Activated CD8-positive, alpha-beta memory T cell treated with anti-CD3 and anti-CD28 coated beads for 36 hours (primary cell): Measurements from ENCODE around the gene CERS6. TPM values are rescaled to one million over a fixed set of nuclear protein-coding genes. Genes with fewer than 3 reads are reported as not detected.

Experiments used
- CTCF ChIA-PET: fragments of 350-600 bp; sonication (Branson Sonifier 250); formaldehyde crosslinking; loops from one replicate; lab custom pipeline; 2021; ENCODE audit warnings: antibody characterized with exemption; lab: Charles Lee
- POLR2A ChIA-PET: fragments of 350-600 bp; sonication (Branson Sonifier 250); formaldehyde crosslinking; loops from one replicate; lab custom pipeline; 2021; ENCODE audit warnings: antibody characterized with exemption; lab: Charles Lee
- total RNA-seq, 2 experiments: library from RNA; stranded (reverse); gene quantifications; one replicate each; pipeline ENCODE4 v1.2.3, GENCODE V29; 2021

CERS6 gene
- total RNA-seq, 2 experiments from 2014 or later = 9.4 to 9.5 TPM

DNA sequence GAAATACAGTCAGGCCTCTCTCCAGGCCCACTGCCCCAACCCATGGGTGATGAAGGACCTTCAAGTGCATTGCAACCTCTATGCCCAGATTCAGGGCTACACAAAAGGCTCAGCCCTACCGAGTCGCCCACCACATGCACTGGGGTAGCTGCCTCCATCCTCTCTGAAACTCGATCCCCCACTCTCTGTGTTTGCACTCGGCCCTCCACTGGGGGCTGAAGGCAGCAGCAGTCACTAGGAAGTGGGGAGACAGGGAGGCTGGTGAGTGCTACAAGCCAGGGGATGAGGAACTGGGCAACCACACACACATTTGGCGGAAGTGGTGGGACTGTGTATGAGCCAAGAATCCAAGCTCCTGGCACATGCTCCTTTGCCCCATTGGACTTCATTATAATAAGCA, 94.6 kb downstream of the CERS6 start:
- POLR2A ChIA-PET = no interaction called here
- CTCF ChIA-PET = no interaction called here

DNA sequence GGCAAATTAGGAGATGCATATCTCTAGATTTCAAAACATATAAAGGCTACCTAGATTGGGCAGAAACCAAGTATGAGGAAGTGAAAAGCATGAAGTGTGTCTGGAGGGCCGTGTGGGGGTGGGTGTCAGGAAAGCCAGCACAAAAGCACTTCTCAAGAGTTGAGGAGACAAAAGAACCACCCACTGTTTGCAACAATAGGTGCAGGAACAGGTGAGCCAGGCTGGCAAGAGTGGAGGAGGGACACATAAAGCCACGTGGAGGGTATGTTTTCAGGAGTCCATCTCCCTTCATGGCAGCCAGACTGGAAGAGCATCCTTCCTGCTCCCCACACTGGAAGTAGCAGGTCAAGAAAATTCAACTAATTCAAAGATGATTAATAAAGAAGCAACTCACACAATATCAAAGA, 96.4 kb downstream of the CERS6 start:
- CTCF ChIA-PET = no interaction called here
- POLR2A ChIA-PET = no interaction called here

DNA sequence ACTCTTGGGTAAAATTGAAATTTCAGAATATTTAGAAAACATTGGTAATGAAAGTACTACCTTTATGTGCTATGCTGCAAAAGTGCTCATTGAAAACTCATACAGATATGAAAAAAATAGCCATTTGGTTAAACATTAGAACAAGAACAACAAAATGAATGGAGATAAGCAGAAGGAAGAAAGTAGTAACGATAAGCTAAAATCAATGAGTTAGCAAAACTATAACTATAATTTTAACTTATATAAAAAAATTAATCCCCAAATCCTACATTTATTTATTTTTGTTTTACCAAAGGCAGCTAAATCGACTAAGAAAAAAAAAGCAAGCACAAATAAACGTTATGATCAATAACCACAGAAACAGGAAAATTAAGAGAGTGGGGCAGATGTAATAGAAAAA, 99.2 kb downstream of the CERS6 start:
- ChIA-PET POLR2A (no interaction called here), CTCF (no interaction called here)

DNA sequence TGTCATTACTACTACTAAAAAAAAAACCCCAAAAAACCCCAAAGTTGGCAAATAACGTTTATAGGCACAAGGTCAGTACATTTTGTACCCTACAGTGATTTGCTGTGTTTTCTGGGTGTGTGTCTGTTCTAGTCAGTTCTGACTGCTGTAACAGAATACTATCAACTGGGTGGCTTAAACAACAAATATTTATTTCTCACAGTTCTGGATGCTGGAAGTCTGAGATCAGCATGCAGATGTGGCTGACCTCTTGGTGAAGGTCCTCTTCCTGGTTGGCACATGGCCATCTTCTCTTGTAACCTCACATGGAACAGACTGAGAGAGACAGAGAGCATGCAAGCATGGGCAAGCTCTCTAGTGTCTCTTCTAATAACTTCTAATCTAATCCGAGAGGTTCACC, 103.1 kb downstream of the CERS6 start:
- CTCF ChIA-PET = no interaction called here

DNA sequence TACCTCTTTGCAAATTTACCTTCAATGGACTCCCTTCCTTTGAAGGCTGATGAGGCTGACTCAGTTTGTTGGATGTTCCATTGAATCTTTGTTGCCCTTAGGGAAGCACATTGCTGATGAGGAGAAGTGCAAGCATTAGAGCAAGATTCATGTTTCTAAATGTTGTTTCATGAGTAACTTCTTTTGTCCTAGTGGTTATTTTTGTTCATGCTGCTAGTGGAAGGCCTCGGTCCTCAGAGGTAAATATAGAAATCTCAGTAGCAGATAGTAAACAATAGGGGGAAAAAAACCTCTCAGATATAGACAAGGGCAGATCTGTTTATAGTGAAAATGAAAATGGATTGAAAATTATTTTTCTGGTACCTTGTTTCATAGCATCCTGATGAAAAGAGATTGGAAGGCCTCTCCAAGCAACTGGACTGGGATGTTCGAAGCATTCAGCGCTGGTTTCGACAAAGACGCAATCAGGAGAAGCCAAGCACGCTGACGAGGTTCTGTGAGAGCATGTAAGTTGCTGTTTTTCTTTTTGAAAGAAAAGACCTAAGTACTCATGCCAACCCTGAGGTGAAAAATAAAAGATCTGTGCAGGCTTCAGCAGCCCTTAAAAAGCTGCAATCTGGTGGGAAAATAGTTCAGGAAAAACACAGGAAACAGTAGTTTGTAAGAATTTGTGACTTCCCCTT, 104.9 kb downstream of the CERS6 start:
- CTCF ChIA-PET = no interaction called here
- POLR2A ChIA-PET = no interaction called here

More for the DNA sequence above, 103.1 kb downstream of the CERS6 start:
- POLR2A ChIA-PET = no interaction called here

DNA sequence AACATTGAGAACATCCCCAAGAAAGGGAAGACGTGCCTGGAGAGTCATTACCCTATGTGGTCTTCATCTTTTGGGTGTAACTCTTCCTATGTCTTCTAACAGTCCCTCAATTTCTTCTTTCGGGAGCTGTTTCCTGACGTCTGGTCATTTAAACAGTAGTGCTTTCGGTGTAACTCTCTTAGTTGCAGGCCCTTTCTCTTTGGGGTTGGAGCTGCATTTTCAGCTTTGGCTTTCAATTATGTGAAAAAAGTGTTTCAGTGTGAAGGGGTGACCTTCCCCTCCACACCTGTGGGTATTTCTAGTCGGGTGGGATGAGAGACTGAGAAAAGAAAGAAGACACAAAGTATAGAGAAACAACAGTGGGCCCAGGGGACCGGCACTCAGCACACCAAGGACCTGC, 105.9 kb downstream of the CERS6 start:
- ChIA-PET CTCF (no interaction called here), POLR2A (no interaction called here)

DNA sequence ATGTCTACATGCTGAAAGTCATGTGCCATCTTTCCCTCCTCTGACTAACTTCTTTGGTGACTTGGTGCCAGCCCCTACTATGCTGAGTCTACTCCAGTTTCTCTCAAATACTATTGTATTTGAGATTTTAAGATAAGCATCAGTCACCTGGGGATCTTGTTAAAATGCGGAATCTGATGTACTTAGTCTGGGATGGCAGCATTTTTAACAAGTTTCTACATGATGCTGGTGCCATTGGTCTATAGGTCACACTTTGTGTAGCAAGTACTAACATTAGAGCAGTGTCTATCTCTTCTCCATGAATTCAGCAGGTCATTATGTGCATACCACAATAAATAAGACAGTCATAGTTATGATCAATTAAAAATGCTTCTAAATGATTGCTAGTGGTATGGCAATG, 106.9 kb downstream of the CERS6 start:
- CTCF ChIA-PET = no interaction called here
- POLR2A ChIA-PET = no interaction called here

DNA sequence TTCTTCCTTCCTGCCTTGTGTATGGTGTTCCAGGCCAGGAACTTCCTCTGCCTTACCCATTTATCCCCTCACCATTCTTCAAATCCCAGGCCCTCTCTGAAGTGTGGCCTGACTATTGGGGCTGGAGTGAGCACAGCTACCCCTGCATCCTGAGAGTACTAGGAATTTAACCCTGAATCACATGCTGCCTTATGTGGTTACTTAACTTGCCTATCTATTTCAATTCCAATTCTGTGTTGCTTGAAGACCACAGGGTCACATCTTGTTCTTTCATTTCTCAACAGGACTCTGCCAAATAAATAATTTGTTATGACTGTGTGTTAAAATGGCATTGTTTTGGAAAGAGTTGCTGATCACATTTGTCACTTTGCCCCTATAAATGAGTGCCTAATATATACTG, 108.6 kb downstream of the CERS6 start:
- ChIA-PET CTCF (no interaction called here), POLR2A (no interaction called here)

DNA sequence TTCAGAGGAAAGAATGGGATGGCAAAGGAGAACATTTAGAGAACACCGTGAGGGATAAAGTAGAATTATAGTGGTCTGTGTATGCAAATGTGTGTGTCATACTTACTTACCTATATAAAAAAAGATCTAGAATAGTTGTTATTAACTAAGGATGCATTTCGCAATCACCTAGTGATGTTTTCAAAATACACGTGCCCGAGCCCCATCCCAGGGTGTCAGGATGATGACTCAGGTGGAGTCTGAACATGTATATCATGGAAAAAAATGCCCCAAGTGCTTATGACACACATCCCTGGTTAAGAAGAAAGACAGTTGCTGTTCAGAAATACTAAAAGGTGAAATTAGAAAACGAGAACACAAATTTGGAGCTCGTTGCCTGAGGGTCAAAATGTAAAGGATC, 109.0 kb downstream of the CERS6 start:
- ChIA-PET POLR2A (no interaction called here), CTCF (no interaction called here)

DNA sequence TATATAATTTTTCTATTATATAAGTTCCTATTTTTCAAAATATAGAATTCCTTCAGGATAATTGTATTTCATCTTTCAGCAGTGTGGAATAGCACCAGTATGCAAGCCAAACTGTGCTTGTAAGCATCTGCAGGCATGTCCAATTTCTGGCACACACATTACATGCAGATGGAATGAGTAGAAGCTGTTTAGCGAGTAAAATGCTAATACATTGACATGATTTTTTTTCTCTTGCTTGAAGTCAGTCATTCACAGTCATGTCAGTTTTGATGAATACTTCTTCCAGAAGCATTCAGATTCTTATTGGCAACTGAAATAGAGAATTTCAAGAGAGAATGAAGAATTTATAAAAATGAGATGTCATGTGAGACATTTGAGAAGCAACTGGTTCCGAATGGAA, 109.4 kb downstream of the CERS6 start:
- CTCF ChIA-PET = no interaction called here
- POLR2A ChIA-PET = no interaction called here

DNA sequence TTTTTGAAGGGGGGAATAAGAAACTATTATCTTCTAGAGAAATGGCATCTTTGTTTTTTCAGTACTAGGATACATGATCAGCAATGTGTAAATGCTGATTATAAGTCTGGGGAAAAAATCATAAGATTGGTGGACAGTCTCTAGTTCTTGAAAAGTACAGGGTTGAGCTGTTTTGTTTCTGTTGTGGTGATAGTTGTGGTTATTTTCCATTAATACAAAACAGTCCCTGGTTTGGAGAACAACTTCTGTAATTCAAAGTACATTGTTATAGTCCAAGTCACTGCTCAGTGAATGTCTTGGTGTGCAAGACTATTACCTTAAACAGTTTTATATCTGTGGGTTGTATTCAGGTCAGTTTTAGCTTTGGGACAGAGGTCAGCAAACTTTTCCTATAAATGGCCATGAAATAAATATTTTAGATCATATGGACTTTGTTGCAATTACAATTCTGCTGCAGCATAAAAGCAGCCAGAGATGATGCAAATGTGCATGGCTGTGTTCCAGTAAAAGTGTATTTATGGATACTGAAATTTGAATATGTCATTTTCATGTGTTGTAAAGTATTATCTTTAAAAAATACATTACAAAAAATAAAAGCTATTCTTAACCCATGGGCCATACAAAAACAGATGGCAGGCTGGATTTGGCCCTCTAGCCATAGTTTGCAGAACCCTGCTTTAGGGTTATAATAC, 111.0 kb downstream of the CERS6 start:
- POLR2A ChIA-PET = no interaction called here
- CTCF ChIA-PET = no interaction called here

DNA sequence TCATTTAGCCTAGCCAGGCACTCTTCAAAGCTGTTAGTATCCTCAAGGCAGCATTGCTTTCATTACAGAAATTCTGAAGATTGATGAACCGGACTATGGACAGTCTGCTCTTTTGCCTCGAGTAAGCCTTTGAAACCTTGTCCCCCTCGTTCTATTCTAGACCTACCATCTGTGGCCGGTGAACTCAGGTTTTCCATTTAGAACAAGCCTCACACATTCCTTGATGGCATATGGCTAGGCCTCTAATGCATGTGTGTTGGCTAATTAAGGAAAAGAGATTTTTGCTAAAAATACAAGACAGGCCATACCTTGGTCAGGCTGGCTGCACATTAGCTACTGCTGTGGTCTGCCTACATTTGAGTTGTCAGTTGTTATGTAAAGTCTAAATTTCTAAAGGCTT, 111.8 kb downstream of the CERS6 start:
- ChIA-PET POLR2A (no interaction called here), CTCF (no interaction called here)

DNA sequence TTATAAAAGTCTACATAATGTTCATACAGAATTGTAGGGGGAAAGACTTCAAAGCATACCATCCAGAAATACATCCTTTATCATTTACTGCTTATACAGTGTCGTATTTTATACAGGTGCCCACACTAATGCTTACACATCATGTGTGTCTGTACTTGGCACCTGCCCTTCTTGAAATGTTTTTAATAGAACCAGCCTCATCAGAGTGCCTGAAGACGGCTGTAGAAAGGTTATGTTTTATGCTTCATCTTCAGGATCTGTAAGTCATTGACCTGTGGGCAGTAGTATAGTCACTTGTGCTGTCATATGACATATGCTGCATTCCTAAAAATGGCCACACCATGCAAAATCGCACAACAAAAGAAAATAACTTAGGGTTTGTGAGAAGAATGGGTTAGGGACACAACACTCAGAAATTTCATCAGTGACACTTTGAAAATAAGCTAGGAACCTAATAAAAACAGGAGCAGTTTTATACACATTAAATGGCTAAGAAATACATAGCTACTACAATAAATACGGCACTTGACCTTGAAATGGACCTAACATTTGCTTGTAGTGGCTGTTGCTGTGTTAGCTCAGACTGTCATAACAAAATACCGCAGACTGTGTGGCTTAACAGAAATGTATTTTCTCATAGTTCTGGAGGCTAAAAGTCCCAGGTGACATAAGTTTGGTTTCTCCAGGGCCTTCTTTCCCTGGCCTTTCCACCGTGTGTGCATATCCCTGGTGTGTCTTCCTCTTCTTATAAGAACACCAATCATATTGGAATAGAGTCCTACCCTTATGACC, 112.6 kb downstream of the CERS6 start:
- CTCF ChIA-PET = no interaction called here

DNA sequence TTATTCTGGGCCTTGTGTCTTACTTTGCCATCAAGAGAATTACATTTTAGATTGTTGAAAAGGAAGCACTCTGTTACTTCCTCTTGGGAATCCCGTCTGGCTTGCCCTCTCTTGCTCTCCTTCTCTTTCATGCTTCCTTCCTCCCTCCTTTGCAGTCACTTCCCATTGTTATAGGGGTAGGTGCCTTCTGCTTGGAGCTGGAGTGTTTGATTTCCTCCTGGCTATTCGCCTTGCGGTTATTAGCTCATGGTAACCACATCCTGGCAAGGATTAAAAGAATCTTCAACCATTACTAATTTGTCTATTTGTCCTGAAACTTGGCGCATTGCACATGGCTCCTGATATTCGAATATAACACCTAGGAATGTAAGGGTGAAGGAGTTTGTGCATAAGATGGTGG, 115.0 kb downstream of the CERS6 start:
- ChIA-PET CTCF (no interaction called here), POLR2A (no interaction called here)

More for the DNA sequence above, 112.6 kb downstream of the CERS6 start:
- POLR2A ChIA-PET = no interaction called here

DNA sequence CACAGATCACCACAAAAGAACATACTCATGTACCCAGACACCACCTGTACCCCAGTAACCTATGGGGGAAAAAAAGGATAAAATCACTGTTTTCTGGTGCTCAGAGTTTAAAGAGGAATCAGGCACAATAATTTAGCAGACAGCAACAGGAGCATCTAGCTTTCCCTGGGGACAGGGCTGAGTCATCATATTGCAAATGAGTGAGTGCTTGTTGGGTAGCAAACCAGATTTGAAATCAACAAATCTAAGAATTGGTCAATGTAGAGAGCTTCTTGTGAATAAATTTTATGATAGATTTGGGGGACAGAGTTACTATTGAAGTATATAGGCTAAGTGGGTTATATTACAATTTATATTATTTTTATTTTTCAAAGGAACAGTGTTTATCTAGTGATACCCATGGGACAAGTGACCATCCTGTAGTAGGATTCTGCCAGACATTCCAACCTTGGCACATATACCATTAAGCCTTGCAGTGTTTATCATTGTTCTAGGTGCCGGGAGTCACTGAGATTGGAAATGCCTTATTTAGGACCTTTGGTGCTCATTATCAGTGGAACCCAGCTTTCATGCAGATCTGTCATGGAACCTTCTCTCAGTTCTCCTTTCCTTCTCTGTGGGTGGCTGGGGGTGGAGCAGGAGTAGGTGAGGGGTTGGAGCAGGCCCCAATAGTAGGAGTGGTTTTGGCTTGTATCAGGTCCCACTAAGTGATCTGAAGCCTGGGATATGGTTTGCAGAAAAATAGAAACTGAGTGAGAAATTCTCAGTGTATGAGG, 117.2 kb downstream of the CERS6 start:
- ChIA-PET CTCF (no interaction called here), POLR2A (no interaction called here)

DNA sequence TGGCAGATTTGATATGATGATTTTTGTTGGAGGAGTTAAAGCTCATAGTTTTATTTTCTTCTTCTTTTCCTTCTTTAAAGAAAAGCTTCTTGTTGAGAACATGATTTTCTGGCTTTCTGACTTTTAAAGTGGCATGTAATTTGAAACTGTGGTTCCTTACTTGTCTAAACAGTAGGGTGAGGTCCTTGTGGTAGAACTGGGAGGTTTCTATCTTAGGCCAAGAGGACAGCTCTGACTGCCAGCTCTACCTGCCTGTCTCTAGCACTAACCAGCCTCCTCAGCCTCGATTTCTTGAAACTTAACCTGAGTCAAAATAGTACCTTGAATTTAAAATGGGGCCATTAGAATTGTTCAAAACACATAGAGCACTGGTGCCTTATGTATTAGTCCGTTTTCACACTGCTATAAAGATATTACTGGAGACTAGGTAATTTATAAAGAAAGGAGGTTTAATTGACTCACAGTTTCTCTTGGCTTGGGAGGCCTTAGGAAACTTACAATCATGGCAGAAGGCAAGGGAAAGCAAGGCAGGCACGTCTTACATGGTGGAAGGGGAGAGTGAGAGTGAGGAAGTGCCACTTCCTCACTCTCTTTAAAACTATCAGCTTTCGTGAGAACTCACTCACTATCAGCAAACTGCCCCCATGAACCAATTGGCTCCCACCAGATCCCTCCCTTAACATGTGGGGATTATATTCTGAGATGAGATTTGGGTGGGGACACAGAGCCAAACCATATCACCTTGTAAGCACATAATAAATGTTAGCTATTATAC, 119.0 kb downstream of the CERS6 start:
- CTCF ChIA-PET = no interaction called here
- POLR2A ChIA-PET = no interaction called here

DNA sequence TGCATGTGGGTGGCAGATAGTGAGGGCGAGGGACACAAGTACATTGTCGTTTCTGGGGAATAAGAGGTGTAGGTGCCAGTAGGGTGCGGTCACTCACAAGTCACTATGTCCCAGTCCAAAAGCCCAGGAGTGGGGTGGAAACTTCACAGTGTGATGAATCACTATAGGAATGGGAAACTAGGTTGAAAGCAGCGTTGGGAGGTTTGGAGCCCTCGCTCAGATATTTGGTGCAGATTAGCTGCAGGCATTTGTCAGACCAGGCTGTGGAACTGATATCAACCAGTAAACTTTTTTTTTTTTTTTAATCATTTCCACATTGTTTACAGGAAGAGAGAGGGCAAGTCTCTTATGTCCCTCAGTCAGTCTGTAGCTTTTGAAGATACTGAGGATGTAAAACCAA, 121.8 kb downstream of the CERS6 start:
- CTCF ChIA-PET = no interaction called here

DNA sequence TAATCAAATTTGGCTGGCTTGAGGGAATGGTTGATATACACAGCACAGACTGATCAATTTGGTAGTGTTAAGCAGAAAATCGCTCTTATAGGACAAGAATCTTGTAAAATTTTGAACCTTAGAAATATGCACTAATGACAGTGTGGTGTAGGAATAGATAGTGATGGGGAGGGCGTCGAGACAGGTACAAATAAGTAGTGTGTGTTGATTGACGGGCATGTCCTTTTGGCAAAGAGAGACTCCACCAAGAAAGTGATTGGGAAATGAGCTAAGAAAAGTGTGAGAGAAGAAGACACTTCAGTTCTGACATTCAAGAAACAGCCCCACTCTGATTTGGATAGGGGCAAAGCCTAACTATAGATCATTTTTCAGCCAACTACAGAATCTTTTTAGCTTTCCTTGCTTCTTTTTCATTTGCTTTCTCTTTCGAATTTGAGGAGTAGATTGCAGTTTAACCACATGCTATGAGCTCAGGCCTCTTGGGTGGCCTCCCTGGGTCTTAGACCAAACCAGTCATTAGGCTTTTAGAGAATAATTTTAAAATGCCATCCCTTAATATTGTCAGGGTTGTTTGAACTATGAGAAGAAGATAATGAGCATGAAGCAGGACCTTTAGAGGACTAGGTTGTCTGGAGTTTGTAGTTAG, 127.1 kb downstream of the CERS6 start:
- ChIA-PET CTCF (no interaction called here), POLR2A (no interaction called here)

More for the DNA sequence above, 121.8 kb downstream of the CERS6 start:
- POLR2A ChIA-PET = no interaction called here
